ENCODE results near the gene TROAP.

DNA sequence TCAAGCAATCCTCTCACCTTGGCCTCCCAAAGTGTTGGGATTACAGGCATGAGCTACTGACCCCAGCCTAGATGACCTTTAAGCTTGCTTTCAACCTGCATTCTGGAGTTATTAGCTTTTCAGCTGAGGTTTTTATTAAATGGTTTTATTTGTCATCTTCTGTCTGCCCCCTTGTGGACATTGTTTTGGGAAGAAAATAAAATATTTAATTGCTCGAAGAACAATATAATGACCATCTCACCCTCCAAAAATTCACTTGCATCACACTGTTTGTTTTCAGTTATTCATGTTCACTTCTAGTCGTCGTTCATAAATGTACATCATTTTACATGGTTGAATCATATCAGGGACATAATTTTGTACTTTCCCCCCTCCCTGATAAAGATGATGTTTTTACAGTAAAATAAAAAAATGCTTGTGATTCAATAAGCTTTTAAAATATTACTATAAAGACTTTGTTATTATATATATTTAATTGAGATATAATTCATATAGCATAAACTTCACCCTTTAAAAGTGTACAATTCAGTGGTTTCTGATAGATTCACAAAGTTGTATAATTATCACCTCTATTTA, 34.1 kb downstream of the TROAP start:
- TF ChIP-seq, protein P1, sequence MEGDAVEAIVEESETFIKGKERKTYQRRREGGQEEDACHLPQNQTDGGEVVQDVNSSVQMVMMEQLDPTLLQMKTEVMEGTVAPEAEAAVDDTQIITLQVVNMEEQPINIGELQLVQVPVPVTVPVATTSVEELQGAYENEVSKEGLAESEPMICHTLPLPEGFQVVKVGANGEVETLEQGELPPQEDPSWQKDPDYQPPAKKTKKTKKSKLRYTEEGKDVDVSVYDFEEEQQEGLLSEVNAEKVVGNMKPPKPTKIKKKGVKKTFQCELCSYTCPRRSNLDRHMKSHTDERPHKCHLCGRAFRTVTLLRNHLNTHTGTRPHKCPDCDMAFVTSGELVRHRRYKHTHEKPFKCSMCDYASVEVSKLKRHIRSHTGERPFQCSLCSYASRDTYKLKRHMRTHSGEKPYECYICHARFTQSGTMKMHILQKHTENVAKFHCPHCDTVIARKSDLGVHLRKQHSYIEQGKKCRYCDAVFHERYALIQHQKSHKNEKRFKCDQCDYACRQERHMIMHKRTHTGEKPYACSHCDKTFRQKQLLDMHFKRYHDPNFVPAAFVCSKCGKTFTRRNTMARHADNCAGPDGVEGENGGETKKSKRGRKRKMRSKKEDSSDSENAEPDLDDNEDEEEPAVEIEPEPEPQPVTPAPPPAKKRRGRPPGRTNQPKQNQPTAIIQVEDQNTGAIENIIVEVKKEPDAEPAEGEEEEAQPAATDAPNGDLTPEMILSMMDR (conservative IDR thresholded peaks at IDR 0.05): peak; percentile 82
- TF ChIP-seq ZFX (IDR thresholded peaks at IDR 0.05): no peak

All from C4-2B (cell line).